LNCaP clone FGC (cell line): Measurements from ENCODE around the gene LUC7L.
"Not testable (repeated sequence)": the region's sequence is repeated elsewhere in the genome, so short reads cannot be mapped to it uniquely, and the experiment has no call there.

Source experiments
- DNase-seq: peaks from one replicate; pipeline ENCODE4 v3.0.0-alpha.2; 2011; ENCODE audit warnings: low read depth
- H3K4me3 ChIP-seq: 2 replicates; pipeline ENCODE4 v1.5.1; 2011; ENCODE audit warnings: mild to moderate bottlenecking, low read depth, low read length, control low read depth
- CTCF ChIP-seq: IDR thresholded peaks from 2 replicates; pipeline ENCODE4 v1.5.1; 2012; ENCODE audit warnings: mild to moderate bottlenecking; ENCODE audit not compliant: control insufficient read depth, insufficient read depth; ENCODE audit errors: extremely low read depth

Gene LUC7L

GRCh38 chr16:220021-220420 is 9.2 kb downstream of the LUC7L start:
- no peak overlapping the region for H3K4me3 ChIP-seq
- no peak for TF ChIP-seq CTCF
- no peak for DNase-seq

GRCh38 chr16:212999-213398 is 16.2 kb downstream of the LUC7L start:
- no peak for DNase-seq
- TF ChIP-seq CTCF: no peak
- no peak overlapping the region for H3K4me3 ChIP-seq

GRCh38 chr16:211631-212180 is 17.5 kb downstream of the LUC7L start:
- not testable (repeated sequence) for H3K4me3 ChIP-seq, DNase-seq

- H3K4me3 ChIP-seq, DNase-seq: not testable (repeated sequence)
Measured at GRCh38 chr16:209359-209758, 19.9 kb downstream of the LUC7L start.

GRCh38 chr16:204046-204445 is 25.2 kb downstream of the LUC7L start:
- H3K4me3 ChIP-seq, DNase-seq: not testable (repeated sequence)

- no peak overlapping the region for H3K4me3 ChIP-seq
- DNase-seq: no peak
- no peak for TF ChIP-seq CTCF
Measured at GRCh38 chr16:203246-203645, 26.0 kb downstream of the LUC7L start.

GRCh38 chr16:200388-200787 is 28.9 kb downstream of the LUC7L start:
- TF ChIP-seq CTCF: no peak
- H3K4me3 ChIP-seq: no peak overlapping the region
- no peak for DNase-seq

- H3K4me3 ChIP-seq: no peak overlapping the region
- no peak for DNase-seq
- TF ChIP-seq CTCF: no peak
Measured at GRCh38 chr16:194516-194915, 34.7 kb downstream of the LUC7L start.

- TF ChIP-seq CTCF: no peak
- H3K4me3 ChIP-seq: no peak overlapping the region
- no peak for DNase-seq
Measured at GRCh38 chr16:193441-193840, 35.8 kb downstream of the LUC7L start.
